ENCODE data around the gene REC8.

Gene REC8

GRCh38 chr14:24190416-24190815 is 18.5 kb downstream of the REC8 start:
- TF ChIP-seq CTCF (IDR thresholded peaks at IDR 0.05): no peak
- Histone ChIP-seq H3K4me1 (peaks cover 0 to 35% (median 28%) of the 10 kb centered on the region in 4 donors), H3K27me3 (no peaks in the 10 kb centered on the region)

GRCh38 chr14:24192933-24193332 is 21.1 kb downstream of the REC8 start:
- DNase-seq: no peak
- Histone ChIP-seq H3K4me1 (peaks cover 0 to 43% (median 35%) of the 10 kb centered on the region in 4 donors), H3K9me3 (no peaks in the 10 kb centered on the region), H3K4me3 (no peak overlapping the region), H3K27ac (no peak overlapping the region), H3K36me3 (peaks cover 12 to 36% (median 22%) of the 10 kb centered on the region in 3 donors), H3K27me3 (no peaks in the 10 kb centered on the region)
- TF ChIP-seq CTCF (IDR thresholded peaks at IDR 0.05): no peak
- intact Hi-C loops (cut with DNase I; ENCODE audit: low total_unique reads): no loop called here

More at GRCh38 chr14:24190416-24190815, 18.5 kb downstream of the REC8 start:
- no peaks in the 10 kb centered on the region for H3K9me3 ChIP-seq
- no peak overlapping the region for H3K27ac ChIP-seq
- DNase-seq: no peak
- intact Hi-C loops (cut with DNase I; ENCODE audit: low total_unique reads): no loop called here
- H3K36me3 ChIP-seq: peaks cover 25 to 54% (median 34%) of the 10 kb centered on the region in 3 donors
- no peak overlapping the region for H3K4me3 ChIP-seq

- no peak for DNase-seq
- Histone ChIP-seq H3K27me3 (no peaks in the 10 kb centered on the region), H3K36me3 (peaks cover 12 to 36% (median 22%) of the 10 kb centered on the region in 3 donors), H3K4me3 (peak overlapping the region; percentile 79 to 84), H3K4me1 (peaks cover 0 to 32% (median 28%) of the 10 kb centered on the region in 4 donors), H3K27ac (peak overlapping the region; percentile 94 to 98), H3K9me3 (no peaks in the 10 kb centered on the region)
- no peak for TF ChIP-seq CTCF (IDR thresholded peaks at IDR 0.05)
- intact Hi-C loops (cut with DNase I; ENCODE audit: low total_unique reads): no loop called here
Observed at GRCh38 chr14:24194186-24194872, 22.4 kb downstream of the REC8 start.

- Histone ChIP-seq H3K9me3 (no peaks in the 10 kb centered on the region), H3K27ac (peak overlapping the region; percentile 94 to 98), H3K27me3 (no peaks in the 10 kb centered on the region), H3K36me3 (peaks cover 12 to 31% (median 22%) of the 10 kb centered on the region in 3 donors), H3K4me3 (peak overlapping the region; percentile 79 to 84), H3K4me1 (peaks cover 0 to 30% (median 26%) of the 10 kb centered on the region in 4 donors)
- intact Hi-C loops (cut with DNase I; ENCODE audit: low total_unique reads): no loop called here
- TF ChIP-seq CTCF (IDR thresholded peaks at IDR 0.05): no peak
- no peak for DNase-seq
Observed at GRCh38 chr14:24194873-24195185, 22.9 kb downstream of the REC8 start.

GRCh38 chr14:24195186-24196070 is 23.5 kb downstream of the REC8 start, which contains the start of gene TM9SF1:
Gene TM9SF1, minus strand, starts transcription at chr14:24195441. Its CDS starts 422 bp downstream, at chr14:24195019.
- Histone ChIP-seq H3K27ac (peak within 1 kb of the TSS; percentile 94 to 98), H3K36me3 (peaks cover 12 to 25% (median 17%) of the 10 kb centered on the region in 3 donors), H3K4me1 (peaks cover 0 to 30% (median 26%) of the 10 kb centered on the region in 4 donors), H3K4me3 (peak within 1 kb of the TSS; percentile 79 to 84), H3K27me3 (no peaks in the 10 kb centered on the region), H3K9me3 (no peaks in the 10 kb centered on the region)
- intact Hi-C loops (cut with DNase I; ENCODE audit: low total_unique reads): no loop called here
- peak; percentile 85 to 93 for DNase-seq
- no peak for TF ChIP-seq CTCF (IDR thresholded peaks at IDR 0.05)

Data from tibial artery (tissue), 4 donors.